NCI-H2171 treated with DMSO at 0.1 percent for 48 hours (cell line): ENCODE results near the gene TEN1.

Experiments used
- DNase-seq: peaks from one replicate; lab custom pipeline; 2025; lab: John Stamatoyannopoulos, UW

TEN1 gene

GRCh38 chr17:76005263-76006149, 26.5 kb downstream of the TEN1 start:
- DNase-seq = peak; percentile 94

GRCh38 chr17:76007131-76007849, 28.2 kb downstream of the TEN1 start:
- DNase-seq = no peak

GRCh38 chr17:76007850-76008165, 28.8 kb downstream of the TEN1 start:
- DNase-seq = no peak

- DNase-seq = no peak
Measured at GRCh38 chr17:76008208-76008607, 29.2 kb downstream of the TEN1 start.

- no peak for DNase-seq
Measured at GRCh38 chr17:76008630-76009425, 29.8 kb downstream of the TEN1 start.

GRCh38 chr17:76009447-76009846, 30.4 kb downstream of the TEN1 start:
- DNase-seq = no peak

GRCh38 chr17:76009969-76010661, 31.1 kb downstream of the TEN1 start:
- no peak for DNase-seq

- no peak for DNase-seq
Measured at GRCh38 chr17:76011951-76012350, 32.9 kb downstream of the TEN1 start.

- no peak for DNase-seq
Measured at GRCh38 chr17:76013377-76013932, 34.4 kb downstream of the TEN1 start.

GRCh38 chr17:76014100-76014924, 35.3 kb downstream of the TEN1 start:
- DNase-seq = peak; percentile 71

GRCh38 chr17:76014925-76015261, 35.9 kb downstream of the TEN1 start:
- peak; percentile 55 for DNase-seq

GRCh38 chr17:76017481-76018339, 38.7 kb downstream of the TEN1 start:
- no peak for DNase-seq

GRCh38 chr17:76018340-76018680, 39.3 kb downstream of the TEN1 start:
- DNase-seq = no peak

GRCh38 chr17:76018801-76019200, 39.8 kb downstream of the TEN1 start:
- DNase-seq = no peak

GRCh38 chr17:76019833-76020467, 40.9 kb downstream of the TEN1 start:
- DNase-seq = no peak

GRCh38 chr17:76022285-76022684, 43.2 kb downstream of the TEN1 start:
- no peak for DNase-seq

- DNase-seq = no peak
Measured at GRCh38 chr17:76022973-76023899, 44.2 kb downstream of the TEN1 start.

- DNase-seq = no peak
Measured at GRCh38 chr17:76023900-76024237, 44.8 kb downstream of the TEN1 start.

GRCh38 chr17:76024353-76024752, 45.3 kb downstream of the TEN1 start:
- DNase-seq = no peak
